Camera-type eye (tissue), 1 donor: ENCODE measurements around the gene GMCL1. TPM values are rescaled to one million over a fixed set of nuclear protein-coding genes. Genes with fewer than 3 reads are reported as not detected.

Source experiments
- total RNA-seq: library from RNA; depleted of rRNA; stranded (reverse); fragments of >200 nt; gene quantifications from one replicate; pipeline ENCODE4 v1.2.3, GENCODE V29; 2014

Gene GMCL1
- total RNA-seq: 24.7 TPM

DNA sequence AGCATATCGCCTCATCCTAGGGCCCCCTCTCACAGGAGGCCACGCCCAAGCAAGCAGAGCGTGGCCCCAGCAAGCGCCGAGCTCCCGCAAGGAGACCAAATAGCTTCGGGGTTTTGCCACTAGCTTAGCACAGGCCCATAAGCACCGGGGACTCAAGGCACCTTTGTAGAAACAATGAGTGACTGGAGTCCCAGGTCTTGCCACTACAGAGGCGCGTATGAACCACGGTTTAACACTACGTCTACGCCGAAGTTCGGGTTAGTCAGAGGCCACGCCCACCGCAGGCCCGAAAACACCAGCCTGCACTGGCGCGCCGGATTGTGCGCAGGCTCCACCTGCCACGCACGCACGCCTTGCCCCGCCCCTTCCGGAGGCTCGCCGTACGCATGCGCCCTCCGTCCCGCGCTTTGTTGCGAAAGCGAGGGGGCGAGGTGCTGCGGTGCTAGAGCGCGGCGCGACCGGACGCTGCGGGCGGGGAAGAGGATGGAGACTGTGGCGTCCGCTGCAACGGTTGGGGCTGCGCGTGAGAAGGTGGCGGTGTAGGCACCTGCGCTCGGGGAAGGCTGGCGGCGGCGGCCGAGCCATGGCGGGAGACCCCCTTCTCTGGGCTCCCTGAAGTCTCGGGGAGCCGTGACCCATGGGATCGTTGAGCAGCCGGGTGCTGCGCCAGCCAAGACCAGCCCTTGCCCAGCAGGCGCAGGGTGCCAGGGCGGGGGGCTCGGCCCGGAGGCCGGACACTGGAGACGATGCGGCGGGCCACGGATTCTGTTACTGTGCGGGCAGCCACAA lies at the start of gene GMCL1:
Gene GMCL1 (plus strand): TSS at position 405 of the 789 bp plus-strand sequence. CDS start 233 bp downstream, at position 638.

GRCh38 chr2:69893684-69894551 lies 64.5 kb downstream of the GMCL1 start, which contains the start of gene SNRNP27:
TSS of gene SNRNP27 (plus strand) at chr2:69893956. CDS start at chr2:69893985, 29 bp downstream.

DNA sequence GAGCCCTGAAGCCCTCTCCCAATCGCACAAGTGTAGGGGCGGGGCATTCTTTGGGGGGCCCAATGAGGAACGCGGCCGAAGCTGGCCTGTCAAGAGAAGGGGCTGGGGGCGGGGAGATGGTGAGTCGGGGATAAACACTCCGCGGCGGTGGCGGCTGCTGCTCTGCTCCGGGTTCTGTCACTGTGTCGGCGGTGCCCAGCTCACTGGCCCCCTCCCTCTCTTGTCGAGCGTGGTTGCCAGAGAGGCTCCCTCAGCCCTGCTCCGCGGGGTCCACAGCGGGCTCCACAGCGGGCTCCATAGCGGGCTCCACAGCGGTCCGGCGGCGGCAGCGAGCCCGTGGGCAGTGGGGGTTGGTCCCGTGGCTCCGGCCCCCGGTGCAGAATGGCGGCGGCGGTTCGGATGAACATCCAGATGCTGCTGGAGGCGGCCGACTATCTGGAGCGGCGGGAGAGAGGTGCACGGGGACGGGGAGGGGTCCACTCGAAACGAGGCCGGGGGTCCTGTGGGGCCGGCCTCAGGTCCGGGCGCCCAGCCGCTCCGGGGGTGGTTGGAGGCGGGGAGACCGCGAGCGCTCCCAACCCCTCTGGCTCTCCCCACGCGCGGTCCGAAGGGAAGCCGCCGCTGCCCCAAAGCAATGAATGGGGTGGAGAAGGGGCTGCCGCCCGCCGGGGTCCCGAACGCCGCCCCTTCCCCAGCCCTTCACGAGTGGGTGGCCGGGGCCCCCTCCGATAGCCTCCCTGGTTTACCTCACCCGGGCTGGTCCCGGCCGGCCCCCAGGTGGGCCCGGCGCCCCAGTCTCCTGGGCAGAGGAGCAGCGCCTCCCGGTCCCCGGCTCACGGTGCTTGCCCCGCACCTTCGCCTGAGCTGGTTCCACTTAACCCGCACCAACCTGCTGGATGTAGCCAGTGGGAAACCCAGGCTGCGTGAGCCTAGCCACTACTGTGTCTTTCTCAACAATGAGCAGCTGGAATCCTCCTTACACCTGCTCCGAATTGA lies 85.8 kb downstream of the GMCL1 start, which contains the start of gene MXD1:
Gene MXD1 (plus strand): TSS at position 160 of the 996 bp plus-strand sequence. CDS start 222 bp downstream, at position 382.

Other genes with a start within 250 kb of the GMCL1 start
- gene AAK1, start 185.9 kb upstream of the GMCL1 start, total RNA-seq: 59.2 TPM
- 31.9 TPM for gene ANXA4, start 87.5 kb upstream of the GMCL1 start, total RNA-seq
- gene SNRNP27, start 64.3 kb downstream of the GMCL1 start, total RNA-seq: 70.1 TPM
- gene MXD1, start 85.4 kb downstream of the GMCL1 start, total RNA-seq: 19.6 TPM
- 4.3 TPM for gene ASPRV1, start 132.0 kb downstream of the GMCL1 start, total RNA-seq